GM12891 (cell line): ENCODE measurements around the gene WRAP73.

Source experiments
- POLR2A ChIP-seq: IDR thresholded peaks from 2 replicates; pipeline ENCODE4 v1.6.1; 2011; ENCODE audit warnings: low read depth, low read length, control low read depth
- POU2F2 ChIP-seq: IDR thresholded peaks from 2 replicates; pipeline ENCODE4 v1.6.1; 2011; ENCODE audit warnings: low read depth, mild to moderate bottlenecking, control low read depth, low read length, moderate library complexity
- SPI1 ChIP-seq: IDR thresholded peaks from 2 replicates; pipeline ENCODE4 v1.6.1; 2011; ENCODE audit warnings: low read depth, low read length, control low read depth

DNA sequence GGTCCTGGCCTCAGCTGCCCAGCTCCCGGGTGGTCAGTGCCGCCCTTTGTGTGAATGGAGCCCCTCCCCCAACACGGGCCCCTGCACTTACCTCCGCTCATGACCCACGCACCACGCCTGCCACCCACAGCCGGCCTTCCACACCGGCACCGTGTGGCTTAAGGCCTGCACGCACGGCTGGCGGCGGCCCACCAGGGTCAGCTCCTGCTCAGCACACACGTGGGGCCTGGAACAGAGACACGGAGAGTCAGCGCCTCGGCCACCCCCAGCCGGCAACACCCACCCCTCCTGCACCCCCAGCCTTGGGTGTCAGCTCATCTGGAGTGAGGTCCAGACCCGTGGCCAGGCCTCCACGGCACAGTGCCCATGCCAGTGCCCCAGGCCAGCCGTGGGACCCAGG, 47.5 kb downstream of the WRAP73 start:
- TF ChIP-seq POLR2A, result no peak
- no peak for TF ChIP-seq POU2F2
- TF ChIP-seq SPI1, result no peak
